Heart right ventricle (tissue), 16 donors: ENCODE measurements around the gene SS18L1. TPM values are rescaled to one million over a fixed set of nuclear protein-coding genes. Genes with fewer than 3 reads are reported as not detected.

ENCODE experiments used
- ATAC-seq, 8 donors: fragments of 200-7000 bp; cut with Tn5 transposase; one replicate each; pipeline ENCODE4 v1.9.1; 2020; ENCODE audit warnings: mild to moderate bottlenecking in 8 of 8, moderate library complexity in 8 of 8, moderate number of reproducible peaks in 1 of 8
- DNase-seq, 2 donors: peaks; one replicate each; pipeline ENCODE4 v3.0.0-alpha.2; 2020
- H3K27ac ChIP-seq, 10 donors: fragments of 200-600 bp; sonication (generic) in 2 of 10; one replicate each; pipeline versions ENCODE4 v1.5.0 to v1.8.0; 2020 to 2022; ENCODE audit warnings: mild to moderate bottlenecking in 3 of 10
- H3K27me3 ChIP-seq, 7 donors: fragments of 200-600 bp; one replicate each; pipeline ENCODE4 v1.8.0; 2021 to 2022; ENCODE audit warnings: mild to moderate bottlenecking in 2 of 7
- H3K36me3 ChIP-seq, 9 donors: fragments of 200-600 bp; sonication (generic) in 1 of 9; one replicate each; pipeline versions ENCODE4 v1.5.0 to v1.8.0; 2020 to 2022; ENCODE audit warnings: mild to moderate bottlenecking in 2 of 9
- H3K4me1 ChIP-seq, 9 donors: fragments of 200-600 bp; sonication (generic) in 1 of 9; one replicate each; pipeline versions ENCODE4 v1.5.0 to v1.8.0; 2020 to 2022; ENCODE audit warnings: mild to moderate bottlenecking in 4 of 9
- H3K4me3 ChIP-seq, 10 donors: fragments of 200-600 bp; sonication (generic) in 2 of 10; one replicate each; pipeline versions ENCODE4 v1.5.0 to v1.8.0; 2020 to 2022; ENCODE audit warnings: mild to moderate bottlenecking in 7 of 10, moderate library complexity in 2 of 10
- H3K9me3 ChIP-seq, 11 donors: fragments of 200-600 bp in 10 of 11; sonication (generic) in 2 of 11; one replicate each; pipeline versions ENCODE4 v1.5.0 to v1.8.0; 2013 to 2022; ENCODE audit warnings: mild to moderate bottlenecking in 2 of 11, control low read depth in 1 of 11, moderate library complexity in 1 of 11
- WGBS, 2 donors: extraction: QIAGEN DNeasy Blood & Tissue Kit; methylation state at CpG; one replicate each; pipeline ENCODE4 v1.1.7; 2013; ENCODE audit warnings: inconsistent platforms in 1 of 2; 5-methylcytosine and 5-hydroxymethylcytosine counted together
- intact Hi-C, 10 donors: fragments of 100-400 bp; cut with DNase I; formaldehyde crosslinking; loops; one replicate each; pipeline versions ENCODE4 v1.11.1 to v1.14.2; 2022
- polyA plus RNA-seq, 2 donors: library from polyadenylated mRNA; stranded (reverse); fragments of 200-250 nt; gene quantifications; one replicate each; pipeline ENCODE4 v1.2.3, GENCODE V29; 2013
- total RNA-seq, 10 donors: library from RNA; stranded (reverse); fragmentation: NEBNext Ultra II Directional in 3 of 10; extraction: Animal tissue kit (Norgen Biotek cat#: 25700) in 3 of 10; gene quantifications; one replicate each; pipeline versions ENCODE4 v1.2.1 to v1.2.4, GENCODE V29; 2021 to 2023
- TF ChIP-seq, protein P1 (sequence below), 9 donors: fragments of 200-600 bp; sonication (generic) in 2 of 9; IDR thresholded peaks; one replicate each; pipeline versions ENCODE4 v1.5.0 to v1.8.0; 2021 to 2022; ENCODE audit warnings: antibody characterized with exemption in 9 of 9, mild to moderate bottlenecking in 5 of 9, moderate library complexity in 1 of 9
- donor health status: Arrhythmogenic right ventricular cardiomyopathy.
- donor health status: ischemic (EF 13 %, LVEDD 7.1; RV severe dilation, severe dysfunction).
- donor health status: healthy with polysubstance abuse.
- donor health status: DM: no; HTN: yes; CAD: no.
- donor health status: DM: no; HTN: no; CAD: no.
- donor health status: ischemic (EF 25% LVEDD 6.9; RV normal size, moderate dysfunction).
- donor health status: ischemic (EF 25% LVEDD 5.7; RV mildly dilated, moderate dysfunction).
- donor health status: healthy.
- donor health status: DM: yes; HTN: yes; CAD: no.
- donor health status: Ischemic cardiomyopathy.
- donor health status: ischemic (EF 35%, LVEDD 5.7; RV mildly dilated, moderate dysfunction).
- donor health status: nonischemic (EF 11% LVEDD 7.7; RV severe dilation, severe dysfunction).
- donor health status: DM: yes; HTN: yes; CAD: no.
- donor health status: PGD.
- donor health status: ischemic (EF 29% LVEDD 5.4; RV normal size, mild dysfunction).
- donor health status: nonischemic (EF 23%, LVEDD 6.1; RV moderate dilation, normal function).

Gene SS18L1
- total and polyA plus RNA-seq, 12 donors = 5.2 to 22.3 (median 7.4) TPM

DNA sequence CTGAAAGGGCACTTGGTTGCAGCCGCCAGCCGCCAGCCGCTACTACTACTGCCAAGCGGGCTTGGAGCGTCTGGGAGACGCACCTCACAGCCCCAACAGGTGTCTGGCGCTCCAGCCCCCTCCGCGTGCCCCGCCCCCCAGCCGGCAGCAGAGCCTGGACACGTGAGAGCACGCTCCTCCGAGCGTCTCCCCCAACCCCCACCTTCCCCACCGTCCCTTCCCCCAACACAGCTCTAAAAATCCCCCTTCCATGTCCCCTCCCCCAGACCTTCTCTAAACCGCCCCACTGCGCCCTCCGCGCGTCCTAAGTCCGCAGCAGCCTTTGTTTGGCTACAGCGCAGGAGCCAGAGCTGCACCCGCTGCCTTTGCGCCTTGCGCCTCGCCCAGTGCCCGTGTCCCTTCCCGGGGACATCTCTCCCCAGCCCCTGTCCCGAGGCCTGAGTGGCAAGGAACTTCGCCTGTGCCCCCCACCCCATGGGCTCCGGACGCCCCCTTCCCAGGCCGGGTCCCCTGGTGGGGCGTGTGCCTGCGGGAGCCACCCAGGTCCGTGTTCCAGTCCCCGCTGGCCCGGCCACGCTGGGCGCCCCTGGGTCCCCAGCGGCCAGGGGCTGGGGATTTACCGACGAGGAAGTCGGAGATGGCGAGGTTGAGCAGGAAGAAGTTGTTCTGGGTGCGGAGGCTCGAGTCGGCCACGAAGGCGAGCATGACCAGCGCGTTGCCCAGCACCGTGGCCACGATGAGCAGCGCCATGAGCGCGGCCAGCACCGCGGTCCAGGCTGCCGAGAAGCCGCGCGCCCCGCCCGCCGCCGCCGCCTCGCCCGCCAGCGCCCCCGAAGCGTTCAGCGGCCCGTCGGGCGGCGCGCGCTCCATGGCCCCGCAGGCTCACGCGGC is 75.8 kb downstream of the SS18L1 start:
- Histone ChIP-seq H3K9me3 (no peaks in the 10 kb centered on the region), H3K36me3 (no peaks in the 10 kb centered on the region), H3K4me3 (peak overlapping the region in 6 of 10 donors; percentile 3 to 31 (median 24)), H3K27me3 (peaks cover 38 to 94% (median 92%) of the 10 kb centered on the region in 7 donors), H3K27ac (no peak overlapping the region), H3K4me1 (peaks cover 3 to 23% (median 12%) of the 10 kb centered on the region in 9 donors)
- ATAC-seq (no peak), DNase-seq (no peak)
- TF ChIP-seq, protein P1, sequence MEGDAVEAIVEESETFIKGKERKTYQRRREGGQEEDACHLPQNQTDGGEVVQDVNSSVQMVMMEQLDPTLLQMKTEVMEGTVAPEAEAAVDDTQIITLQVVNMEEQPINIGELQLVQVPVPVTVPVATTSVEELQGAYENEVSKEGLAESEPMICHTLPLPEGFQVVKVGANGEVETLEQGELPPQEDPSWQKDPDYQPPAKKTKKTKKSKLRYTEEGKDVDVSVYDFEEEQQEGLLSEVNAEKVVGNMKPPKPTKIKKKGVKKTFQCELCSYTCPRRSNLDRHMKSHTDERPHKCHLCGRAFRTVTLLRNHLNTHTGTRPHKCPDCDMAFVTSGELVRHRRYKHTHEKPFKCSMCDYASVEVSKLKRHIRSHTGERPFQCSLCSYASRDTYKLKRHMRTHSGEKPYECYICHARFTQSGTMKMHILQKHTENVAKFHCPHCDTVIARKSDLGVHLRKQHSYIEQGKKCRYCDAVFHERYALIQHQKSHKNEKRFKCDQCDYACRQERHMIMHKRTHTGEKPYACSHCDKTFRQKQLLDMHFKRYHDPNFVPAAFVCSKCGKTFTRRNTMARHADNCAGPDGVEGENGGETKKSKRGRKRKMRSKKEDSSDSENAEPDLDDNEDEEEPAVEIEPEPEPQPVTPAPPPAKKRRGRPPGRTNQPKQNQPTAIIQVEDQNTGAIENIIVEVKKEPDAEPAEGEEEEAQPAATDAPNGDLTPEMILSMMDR (IDR thresholded peaks at IDR 0.05) = no peak
- intact Hi-C loops = no loop called here
- 2% methylated on average over 58 to 84 of the region's 84 CpGs for WGBS, 2 donors

DNA sequence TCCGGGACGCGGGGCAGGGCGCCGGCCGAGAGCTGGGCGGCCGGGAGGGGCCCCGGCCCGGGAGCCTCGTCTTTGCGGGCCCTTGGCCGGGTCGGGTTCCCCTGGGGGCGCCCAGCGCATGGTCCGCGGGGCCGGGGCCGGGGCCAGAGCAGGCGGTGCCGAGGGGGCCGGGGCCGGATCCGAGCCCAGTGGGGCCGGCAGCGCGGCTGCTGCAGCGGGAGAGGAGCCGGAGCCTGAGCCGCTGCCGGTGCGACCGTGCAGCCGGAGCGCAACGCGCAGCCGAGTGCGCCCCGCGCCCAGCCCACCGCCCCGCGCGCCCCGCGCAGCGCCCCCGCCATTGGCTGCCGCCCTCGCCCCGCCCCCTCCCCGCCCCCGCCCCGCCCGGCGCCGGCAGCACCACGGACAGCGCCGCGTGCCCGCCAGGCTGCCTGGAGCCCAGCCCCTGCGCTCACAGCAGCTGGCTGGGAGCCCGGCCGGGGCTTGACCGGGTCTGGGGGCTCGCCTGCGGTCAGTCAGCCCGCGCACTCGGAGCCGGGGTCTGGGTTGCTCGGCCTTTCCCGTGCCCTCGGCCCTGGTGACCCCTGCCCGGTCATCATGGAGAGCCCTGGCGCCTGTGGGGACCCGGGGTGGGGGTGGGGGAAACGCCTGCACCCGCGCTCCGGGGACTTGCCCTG is 76.6 kb downstream of the SS18L1 start, which contains the start of gene HRH3:
Gene HRH3, minus strand, starts transcription at position 287 of the 674 bp plus-strand sequence. CDS start 308 bp downstream, outside the sequence.
- Histone ChIP-seq H3K27ac (no peak within 1 kb of the TSS), H3K4me3 (peak within 1 kb of the TSS in 8 of 10 donors; percentile 15 to 43 (median 29)), H3K27me3 (peaks cover 38 to 93% (median 88%) of the 10 kb centered on the region in 7 donors), H3K9me3 (no peaks in the 10 kb centered on the region), H3K36me3 (no peaks in the 10 kb centered on the region), H3K4me1 (peaks cover 3 to 23% (median 12%) of the 10 kb centered on the region in 9 donors)
- intact Hi-C loops = no loop called here
- DNase-seq = peak in 1 of 2 donors; percentile 52
- TF ChIP-seq, protein P1 (IDR thresholded peaks at IDR 0.05) = no peak
- 0 to 1% methylated on average over 51 to 84 of the region's 84 CpGs for WGBS, 2 donors
- peak; percentile 61 to 85 (median 79) for ATAC-seq

DNA sequence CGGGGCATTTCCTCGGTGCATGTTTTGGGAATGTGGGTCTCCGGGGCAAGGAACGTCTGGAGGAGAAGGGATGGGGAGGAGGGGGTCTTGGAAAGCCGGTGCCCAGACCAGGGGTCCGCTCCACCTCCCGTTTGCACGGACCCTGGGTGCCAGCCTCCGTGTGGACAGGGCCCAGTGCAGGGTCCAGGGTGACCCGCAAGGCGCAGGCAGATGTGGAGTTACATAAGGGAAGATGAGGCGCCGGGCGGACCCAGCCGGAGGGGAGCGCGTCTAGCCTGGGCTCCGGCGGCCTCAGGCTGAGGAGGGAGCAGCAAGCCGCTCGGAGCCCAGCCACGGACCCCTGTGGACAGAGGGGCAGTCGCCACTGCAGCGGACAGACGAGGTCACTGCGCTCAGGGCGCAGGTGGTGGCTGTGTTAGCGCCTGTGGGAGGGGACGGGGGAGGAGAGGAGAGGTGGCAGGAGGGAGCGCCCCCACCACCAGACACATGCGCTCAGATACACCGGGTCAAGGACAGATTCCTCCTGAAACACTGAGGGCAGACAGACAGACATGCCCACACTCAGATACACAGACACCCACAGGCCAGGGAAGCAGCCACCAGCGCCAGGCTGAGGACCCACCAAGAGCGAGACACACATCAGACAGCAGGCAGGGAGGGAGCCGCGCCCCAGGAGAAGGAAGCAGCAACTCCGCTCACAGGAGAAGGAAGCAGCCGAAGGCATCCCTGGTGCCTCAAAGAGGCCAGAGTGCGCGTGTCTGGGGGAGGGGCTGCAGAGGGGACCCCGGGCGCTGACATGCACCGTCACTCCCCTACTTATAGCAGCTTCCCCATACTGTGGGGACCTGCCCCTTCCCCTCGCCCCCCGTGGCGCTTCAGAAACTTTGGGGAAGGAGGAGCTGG is 77.3 kb downstream of the SS18L1 start:
- TF ChIP-seq, protein P1 (IDR thresholded peaks at IDR 0.05) = no peak
- ATAC-seq = peak in 3 of 8 donors; percentile 10 to 25 (median 15)
- intact Hi-C loops = no loop called here
- peaks cover 3 to 23% (median 12%) of the 10 kb centered on the region in 9 donors for H3K4me1 ChIP-seq
- WGBS, 2 donors = 2% methylated on average over 46 of the region's 46 CpGs
- peak overlapping the region in 7 of 10 donors; percentile 15 to 43 (median 31) for H3K4me3 ChIP-seq
- H3K9me3 ChIP-seq = no peaks in the 10 kb centered on the region
- H3K36me3 ChIP-seq = no peaks in the 10 kb centered on the region
- DNase-seq = no peak
- no peak overlapping the region for H3K27ac ChIP-seq
- H3K27me3 ChIP-seq = peaks cover 32 to 90% (median 84%) of the 10 kb centered on the region in 7 donors
